Hematopoietic multipotent progenitor cell (in vitro differentiated cells): ENCODE measurements around the gene VAV3. TPM values are rescaled to one million over a fixed set of nuclear protein-coding genes. Genes with fewer than 3 reads are reported as not detected.
A peak's percentile ranks its signal among the peaks of the same experiment; 100 is the strongest.
"Not testable (repeated sequence)": the region's sequence is repeated elsewhere in the genome, so short reads cannot be mapped to it uniquely, and the experiment has no call there.

Experiments used
- DNase-seq, 3 donors: peaks; one replicate each; pipeline ENCODE4 v3.0.0-alpha.2; 2011 to 2015; ENCODE audit warnings: low read depth in 2 of 3, low spot score in 2 of 3
- total RNA-seq: library from RNA; depleted of rRNA; stranded (reverse); fragments of >200 nt; gene quantifications from one replicate; pipeline ENCODE4 v1.2.3, GENCODE V29; 2012

The VAV3 gene
- total RNA-seq, 1 donor, result 30.7 TPM

- DNase-seq, result no peak
Observed at GRCh38 chr1:107895403-107896191, 69.4 kb downstream of the VAV3 start.

- DNase-seq, result peak in 1 of 3 donors; percentile 40
Observed at GRCh38 chr1:107894605-107895004, 70.4 kb downstream of the VAV3 start.

GRCh38 chr1:107893350-107893749, 71.6 kb downstream of the VAV3 start:
- DNase-seq, result not testable (repeated sequence)

GRCh38 chr1:107889524-107889923, 75.5 kb downstream of the VAV3 start:
- DNase-seq, result no peak

- peak in 1 of 3 donors; percentile 66 for DNase-seq
Observed at GRCh38 chr1:107883562-107883961, 81.4 kb downstream of the VAV3 start.

- DNase-seq, result no peak
Observed at GRCh38 chr1:107879927-107880326, 85.1 kb downstream of the VAV3 start.

- DNase-seq, result no peak
Observed at GRCh38 chr1:107879346-107879745, 85.6 kb downstream of the VAV3 start.

GRCh38 chr1:107877745-107878144, 87.2 kb downstream of the VAV3 start:
- peak in 1 of 3 donors; percentile 44 for DNase-seq

- no peak for DNase-seq
Observed at GRCh38 chr1:107877092-107877491, 87.9 kb downstream of the VAV3 start.

GRCh38 chr1:107875689-107876088, 89.3 kb downstream of the VAV3 start:
- no peak for DNase-seq

GRCh38 chr1:107874221-107874620, 90.8 kb downstream of the VAV3 start:
- DNase-seq, result no peak

- no peak for DNase-seq
Observed at GRCh38 chr1:107871687-107872395, 93.1 kb downstream of the VAV3 start.

GRCh38 chr1:107871259-107871658, 93.7 kb downstream of the VAV3 start:
- no peak for DNase-seq

- no peak for DNase-seq
Observed at GRCh38 chr1:107870696-107871095, 94.3 kb downstream of the VAV3 start.

- no peak for DNase-seq
Observed at GRCh38 chr1:107867897-107868296, 97.1 kb downstream of the VAV3 start.

- DNase-seq, result no peak
Observed at GRCh38 chr1:107867422-107867821, 97.6 kb downstream of the VAV3 start.

GRCh38 chr1:107866870-107867269, 98.1 kb downstream of the VAV3 start:
- no peak for DNase-seq

GRCh38 chr1:107865627-107866026, 99.4 kb downstream of the VAV3 start:
- DNase-seq, result no peak

- no peak for DNase-seq
Observed at GRCh38 chr1:107863342-107863741, 101.6 kb downstream of the VAV3 start.

- DNase-seq, result peak in 1 of 3 donors; percentile 74
Observed at GRCh38 chr1:107862064-107862463, 102.9 kb downstream of the VAV3 start.

GRCh38 chr1:107858323-107858722, 106.7 kb downstream of the VAV3 start:
- no peak for DNase-seq

- no peak for DNase-seq
Observed at GRCh38 chr1:107851418-107851817, 113.6 kb downstream of the VAV3 start.
